Stimulated activated CD4-positive, alpha-beta T cell treated with anti-CD3 and anti-CD28 coated beads, Interleukin-1b, Interleukin-23, amount 100 ng/mL, for 1 hour (primary cell): ENCODE measurements around the gene FBN3.

Source experiments
- DNase-seq, 2 donors: peaks; one replicate each; pipeline ENCODE4 v3.0.0-alpha.2; 2020; ENCODE audit warnings: low read depth in 2 of 2

Gene FBN3

DNA sequence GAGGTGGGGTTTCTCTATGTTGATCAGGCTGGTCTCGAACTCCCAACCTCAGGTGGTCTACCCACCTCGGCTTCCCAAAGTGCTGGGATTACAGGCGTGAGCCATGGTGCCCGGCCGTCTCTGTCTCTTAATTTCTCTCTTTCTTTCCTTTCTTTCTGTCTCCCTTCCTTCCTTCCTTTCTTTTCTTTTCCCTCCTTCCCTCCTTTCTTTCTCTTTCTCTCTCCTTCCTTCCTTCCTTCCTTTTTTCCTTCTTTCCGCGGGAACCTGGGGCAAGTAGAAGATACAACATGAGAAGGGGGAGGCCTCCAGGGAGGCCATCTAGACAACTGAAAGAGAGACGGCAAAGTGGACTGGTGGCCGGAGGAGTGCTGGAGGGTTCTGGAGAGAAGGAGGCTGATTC, 128.7 kb downstream of the FBN3 start:
- DNase-seq, result no peak

DNA sequence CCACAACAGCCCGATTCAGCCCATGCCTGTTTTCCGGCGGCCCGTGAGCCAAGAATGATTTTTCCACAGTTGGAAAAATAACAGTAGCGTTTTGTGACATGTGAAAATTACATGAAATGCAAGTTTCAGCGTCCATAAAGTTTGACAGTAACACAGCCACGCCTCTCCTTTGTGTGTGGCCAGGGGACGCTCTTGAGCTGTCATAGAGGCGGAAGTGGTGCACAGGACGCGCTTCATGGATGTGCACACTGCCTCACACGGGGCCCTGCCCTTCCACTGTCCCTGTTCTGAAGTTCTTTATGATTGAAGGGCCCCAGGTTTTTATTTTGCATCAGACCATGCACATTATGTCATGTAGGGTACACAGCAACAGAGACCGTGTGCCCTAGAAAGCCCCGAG, 131.6 kb downstream of the FBN3 start:
- no peak for DNase-seq
